GM12878 (cell line): Measurements from ENCODE around the gene RGS6. TPM values are rescaled to one million over a fixed set of nuclear protein-coding genes. Genes with fewer than 3 reads are reported as not detected.

Experiments
- BCL11A ChIP-seq: IDR thresholded peaks from 2 replicates; pipeline ENCODE4 v1.6.1; 2011; ENCODE audit warnings: low read depth, low read length
- EGR1 ChIP-seq, 2 experiments: IDR thresholded peaks; 1 replicate in 1 of 2; 2 replicates in 1 of 2; pipeline ENCODE4 v1.6.1; 2011 to 2012; ENCODE audit warnings: low read depth in 2 of 2, low read length in 2 of 2, borderline replicate concordance in 1 of 2, mild to moderate bottlenecking in 1 of 2, moderate library complexity in 1 of 2
- JUNB ChIP-seq: IDR thresholded peaks from 2 replicates; pipeline ENCODE4 v1.6.1; 2016; ENCODE audit warnings: antibody characterized with exemption, mild to moderate bottlenecking
- MAX ChIP-seq: IDR thresholded peaks from 2 replicates; pipeline ENCODE4 v1.6.1; 2012; ENCODE audit warnings: low read depth, low read length, improper control_type of control experiment
- MYB ChIP-seq: fragments of 150-350 bp; IDR thresholded peaks from 2 replicates; pipeline ENCODE4 v1.6.1; 2014; ENCODE audit warnings: mild to moderate bottlenecking, low read depth, low read length, borderline replicate concordance
- NBN ChIP-seq: fragments of 450-650 bp; IDR thresholded peaks from 2 replicates; pipeline ENCODE4 v1.6.1; 2016
- POLR2A ChIP-seq: IDR thresholded peaks from 2 replicates; pipeline ENCODE4 v1.6.1; 2011; ENCODE audit warnings: low read depth, mild to moderate bottlenecking, low read length
- RB1 ChIP-seq: fragments of 450-650 bp; formaldehyde crosslinking; IDR thresholded peaks from 2 replicates; pipeline ENCODE4 v1.6.1; 2017; ENCODE audit warnings: mild to moderate bottlenecking, borderline replicate concordance
- TCF12 ChIP-seq: IDR thresholded peaks from 2 replicates; pipeline ENCODE4 v1.6.1; 2011; ENCODE audit warnings: low read depth, mild to moderate bottlenecking, low read length
- ZBTB40 ChIP-seq: fragments of 450-650 bp; IDR thresholded peaks from 2 replicates; pipeline ENCODE4 v1.6.1; 2016; ENCODE audit warnings: mild to moderate bottlenecking, moderate library complexity, borderline replicate concordance
- ZNF207 ChIP-seq: fragments of 450-650 bp; IDR thresholded peaks from 2 replicates; pipeline ENCODE4 v1.6.1; 2014; ENCODE audit warnings: antibody characterized with exemption, mild to moderate bottlenecking, borderline replicate concordance
- ZNF592 ChIP-seq: fragments of 450-650 bp; IDR thresholded peaks from 2 replicates; pipeline ENCODE4 v1.6.1; 2017; ENCODE audit warnings: mild to moderate bottlenecking, moderate library complexity
- ZNF687 ChIP-seq: fragments of 450-650 bp; IDR thresholded peaks from 2 replicates; pipeline ENCODE4 v1.6.1; 2017; ENCODE audit warnings: mild to moderate bottlenecking, moderate library complexity
- polyA plus RNA-seq, 11 experiments: library from polyadenylated mRNA; depleted of rRNA in 4 of 11; unstranded in 6 of 11; stranded (reverse) in 5 of 11; fragments of >200 nt; fragmentation: Nextera tagmentation in 4 of 11; fragmentation: Illumina TruSeq in 1 of 11; extraction: Ambion mirVana in 4 of 11; extraction: Trizol in 1 of 11; gene quantifications; 1 replicate in 1 of 11; 2 replicates in 10 of 11; pipeline versions ENCODE4 v1.2.1 to v1.2.3, GENCODE V29; 2011 to 2016; ENCODE audit warnings: inconsistent platforms in 2 of 11, missing spikeins in 2 of 11, low read depth in 1 of 11
- total RNA-seq, 4 experiments: library from RNA; depleted of rRNA in 3 of 4; stranded (reverse); fragments of >200 nt in 3 of 4; fragmentation: Illumina TruSeq in 1 of 4; extraction: Trizol in 1 of 4; gene quantifications; 2 replicates each; pipeline versions ENCODE4 v1.2.1 to v1.2.3, GENCODE V29; 2013 to 2021
- TF ChIP-seq, protein P1 (sequence below): fragments of 450-650 bp; IDR thresholded peaks from 2 replicates; pipeline ENCODE4 v1.6.1; 2017; ENCODE audit warnings: mild to moderate bottlenecking, low read depth, inconsistent platforms; ENCODE audit not compliant: poor library complexity, severe bottlenecking

Gene RGS6
- total and polyA plus RNA-seq, 10 of the 15 experiments (the other 5 are each of a cell fraction or from before 2014, with no cell fraction given): 3.9 to 18.1 (median 12.4) TPM

DNA sequence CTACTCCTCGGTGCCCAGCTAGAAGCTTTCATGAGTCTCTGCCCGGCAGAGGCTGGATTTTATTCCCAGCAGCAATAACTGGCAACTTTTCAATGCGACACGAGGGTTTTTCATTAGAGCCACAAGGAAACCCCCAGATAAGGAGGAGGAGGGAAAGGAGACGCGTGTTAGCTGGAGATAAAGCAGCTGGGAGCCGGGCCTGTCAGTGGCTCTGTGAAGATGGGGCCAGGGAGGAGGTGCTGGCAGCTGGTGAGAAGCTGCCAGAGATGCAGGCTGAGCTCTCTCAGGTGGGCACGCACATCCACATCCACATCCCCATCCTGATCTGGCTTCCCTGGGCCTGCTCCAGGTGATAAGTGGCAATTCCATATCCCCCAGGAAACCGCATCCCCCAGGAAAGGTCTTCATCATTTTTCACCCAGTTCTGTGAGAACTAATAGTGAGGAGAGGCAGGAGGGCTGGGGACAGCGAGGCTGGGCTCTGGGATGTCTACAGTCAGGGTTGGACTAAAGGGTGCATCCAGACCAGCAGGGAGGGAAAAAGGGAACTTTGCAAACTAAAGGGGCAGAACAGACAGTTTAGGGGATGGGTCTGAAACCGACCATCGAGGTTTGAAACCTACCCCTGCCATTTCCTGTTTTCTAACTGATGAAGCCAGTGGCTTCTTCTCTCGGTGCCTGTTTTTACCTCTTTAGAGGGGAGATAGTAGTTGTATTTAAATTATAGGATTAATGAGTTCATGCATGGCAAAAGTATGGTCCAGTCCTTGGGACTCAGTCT lies 548.4 kb downstream of the RGS6 start (continued):
- TF ChIP-seq MAX: no peak; the same call in 1 of the 2 replicates
- no peak for TF ChIP-seq ZBTB40
- TF ChIP-seq BCL11A: no peak
- TF ChIP-seq, protein P1, sequence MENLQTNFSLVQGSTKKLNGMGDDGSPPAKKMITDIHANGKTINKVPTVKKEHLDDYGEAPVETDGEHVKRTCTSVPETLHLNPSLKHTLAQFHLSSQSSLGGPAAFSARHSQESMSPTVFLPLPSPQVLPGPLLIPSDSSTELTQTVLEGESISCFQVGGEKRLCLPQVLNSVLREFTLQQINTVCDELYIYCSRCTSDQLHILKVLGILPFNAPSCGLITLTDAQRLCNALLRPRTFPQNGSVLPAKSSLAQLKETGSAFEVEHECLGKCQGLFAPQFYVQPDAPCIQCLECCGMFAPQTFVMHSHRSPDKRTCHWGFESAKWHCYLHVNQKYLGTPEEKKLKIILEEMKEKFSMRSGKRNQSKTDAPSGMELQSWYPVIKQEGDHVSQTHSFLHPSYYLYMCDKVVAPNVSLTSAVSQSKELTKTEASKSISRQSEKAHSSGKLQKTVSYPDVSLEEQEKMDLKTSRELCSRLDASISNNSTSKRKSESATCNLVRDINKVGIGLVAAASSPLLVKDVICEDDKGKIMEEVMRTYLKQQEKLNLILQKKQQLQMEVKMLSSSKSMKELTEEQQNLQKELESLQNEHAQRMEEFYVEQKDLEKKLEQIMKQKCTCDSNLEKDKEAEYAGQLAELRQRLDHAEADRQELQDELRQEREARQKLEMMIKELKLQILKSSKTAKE: no peak
- no peak for TF ChIP-seq ZNF592
- no peak for TF ChIP-seq RB1
- no peak for TF ChIP-seq EGR1 (IDR thresholded peaks at IDR 0.05; ENCODE audit: borderline replicate concordance in 1 of 2, low read depth in 2 of 2, low read length in 2 of 2)
- TF ChIP-seq ZNF207: no peak
- 0 out of 2 replicates have a peak, but pooled peaks have one; percentile 4 for TF ChIP-seq JUNB
- TF ChIP-seq NBN: 0 out of 2 replicates have a peak, but pooled peaks have one; percentile 27
- peak; percentile 55; the same call in 1 of the 2 replicates for TF ChIP-seq ZNF687
- TF ChIP-seq TCF12: peak; percentile 86
- peak; percentile 27; the same call in 1 of the 2 replicates for TF ChIP-seq POLR2A
- no peak for TF ChIP-seq MYB
